Gastroesophageal sphincter (tissue), 4 donors: ENCODE measurements around the gene CCDC7. TPM values are rescaled to one million over a fixed set of nuclear protein-coding genes. Genes with fewer than 3 reads are reported as not detected.

Source experiments
- ATAC-seq: fragments of 150-250 bp; one replicate; pipeline ENCODE4 v1.9.1; 2016; ENCODE audit warnings: mild to moderate bottlenecking, moderate library complexity
- H3K27ac ChIP-seq, 4 donors: fragments of 200-600 bp; sonication (generic) in 3 of 4; 1 replicate in 3 of 4; 2 replicates in 1 of 4; pipeline ENCODE4 v1.5.1; 2016 to 2019
- H3K27me3 ChIP-seq: fragments of 200-600 bp; sonication (generic); one replicate; pipeline ENCODE4 v1.5.1; 2019
- H3K36me3 ChIP-seq, 2 donors: fragments of 200-600 bp; sonication (generic); one replicate each; pipeline ENCODE4 v1.5.1; 2019; ENCODE audit warnings: control low read depth in 1 of 2
- H3K4me1 ChIP-seq, 3 donors: fragments of 200-600 bp; sonication (generic); 1 replicate in 2 of 3; 2 replicates in 1 of 3; pipeline ENCODE4 v1.5.1; 2016 to 2019; ENCODE audit warnings: control low read depth in 2 of 3
- H3K4me3 ChIP-seq, 2 donors: fragments of 200-600 bp; sonication (generic); one replicate each; pipeline ENCODE4 v1.5.1; 2019; ENCODE audit warnings: mild to moderate bottlenecking in 1 of 2, moderate library complexity in 1 of 2
- H3K9me3 ChIP-seq, 3 donors: fragments of 200-600 bp; sonication (generic); one replicate each; pipeline ENCODE4 v1.5.1; 2017 to 2019; ENCODE audit warnings: control low read depth in 2 of 3
- EP300 ChIP-seq: sonication (generic); formaldehyde crosslinking; IDR thresholded peaks from one replicate; pipeline ENCODE4 v1.6.1; 2017; ENCODE audit warnings: antibody characterized with exemption, mild to moderate bottlenecking
- POLR2A ChIP-seq, 2 donors: fragments of 450-650 bp; IDR thresholded peaks; one replicate each; pipeline ENCODE4 v1.6.1; 2017; ENCODE audit warnings: antibody characterized with exemption in 2 of 2, mild to moderate bottlenecking in 2 of 2, moderate library complexity in 1 of 2
- POLR2AphosphoS5 ChIP-seq: sonication (generic); formaldehyde crosslinking; IDR thresholded peaks from one replicate; pipeline ENCODE4 v1.6.1; 2017; ENCODE audit warnings: antibody characterized with exemption
- WGBS, 2 donors: methylation state at CpG; one replicate each; pipeline ENCODE4 v1.1.5; 2018; ENCODE audit warnings: low coverage in 1 of 2; 5-methylcytosine and 5-hydroxymethylcytosine counted together
- total RNA-seq, 4 donors: library from RNA; depleted of rRNA; stranded (reverse); fragments of >200 nt; gene quantifications; one replicate each; pipeline ENCODE4 v1.1.0, GENCODE V29; 2016
- TF ChIP-seq, protein P1 (sequence below), 4 experiments: fragments of 200-600 bp in 2 of 4; fragments of 450-650 bp in 2 of 4; sonication (generic) in 1 of 4; IDR thresholded peaks; one replicate each; pipeline ENCODE4 v1.5.1; 2017 to 2019; ENCODE audit warnings: antibody characterized with exemption in 4 of 4, mild to moderate bottlenecking in 2 of 4, moderate library complexity in 2 of 4

The CCDC7 gene
- total RNA-seq, 4 donors from 2014 or later: 20.8 to 67.3 (median 36.0) TPM

DNA sequence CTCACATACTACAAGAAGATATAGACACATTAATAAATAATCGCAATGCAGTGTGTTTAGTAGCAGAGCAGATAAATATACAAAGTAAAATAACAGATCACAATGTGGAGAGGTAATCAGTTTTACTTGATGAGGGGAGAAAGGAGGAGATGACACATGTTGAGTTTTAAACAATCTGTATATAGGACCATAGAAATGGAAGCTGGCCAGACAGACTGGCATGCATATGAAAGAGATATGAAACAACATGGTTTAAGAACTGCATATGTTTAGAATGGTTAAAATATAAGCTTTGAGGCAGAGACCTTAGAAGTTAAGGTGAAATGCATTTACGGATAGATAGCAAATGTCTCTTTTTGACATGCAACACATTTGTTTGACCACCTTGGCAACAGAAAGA is 19.8 kb upstream of the CCDC7 start:
- H3K9me3 ChIP-seq: peaks cover 0 to 9% (median 0%) of the 10 kb centered on the region in 3 donors
- TF ChIP-seq POLR2AphosphoS5 (no peak), EP300 (no peak), POLR2A (IDR thresholded peaks at IDR 0.05) (no peak)
- TF ChIP-seq, protein P1, sequence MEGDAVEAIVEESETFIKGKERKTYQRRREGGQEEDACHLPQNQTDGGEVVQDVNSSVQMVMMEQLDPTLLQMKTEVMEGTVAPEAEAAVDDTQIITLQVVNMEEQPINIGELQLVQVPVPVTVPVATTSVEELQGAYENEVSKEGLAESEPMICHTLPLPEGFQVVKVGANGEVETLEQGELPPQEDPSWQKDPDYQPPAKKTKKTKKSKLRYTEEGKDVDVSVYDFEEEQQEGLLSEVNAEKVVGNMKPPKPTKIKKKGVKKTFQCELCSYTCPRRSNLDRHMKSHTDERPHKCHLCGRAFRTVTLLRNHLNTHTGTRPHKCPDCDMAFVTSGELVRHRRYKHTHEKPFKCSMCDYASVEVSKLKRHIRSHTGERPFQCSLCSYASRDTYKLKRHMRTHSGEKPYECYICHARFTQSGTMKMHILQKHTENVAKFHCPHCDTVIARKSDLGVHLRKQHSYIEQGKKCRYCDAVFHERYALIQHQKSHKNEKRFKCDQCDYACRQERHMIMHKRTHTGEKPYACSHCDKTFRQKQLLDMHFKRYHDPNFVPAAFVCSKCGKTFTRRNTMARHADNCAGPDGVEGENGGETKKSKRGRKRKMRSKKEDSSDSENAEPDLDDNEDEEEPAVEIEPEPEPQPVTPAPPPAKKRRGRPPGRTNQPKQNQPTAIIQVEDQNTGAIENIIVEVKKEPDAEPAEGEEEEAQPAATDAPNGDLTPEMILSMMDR (IDR thresholded peaks at IDR 0.05): no peak
- ATAC-seq: no peak
- H3K27ac ChIP-seq: no peak overlapping the region
- H3K4me3 ChIP-seq: no peak overlapping the region
- H3K4me1 ChIP-seq: no peaks in the 10 kb centered on the region
- WGBS, 2 donors: 71 to 100% methylated on average over 2 of the region's 2 CpGs
- H3K36me3 ChIP-seq: no peaks in the 10 kb centered on the region
- H3K27me3 ChIP-seq: no peaks in the 10 kb centered on the region

DNA sequence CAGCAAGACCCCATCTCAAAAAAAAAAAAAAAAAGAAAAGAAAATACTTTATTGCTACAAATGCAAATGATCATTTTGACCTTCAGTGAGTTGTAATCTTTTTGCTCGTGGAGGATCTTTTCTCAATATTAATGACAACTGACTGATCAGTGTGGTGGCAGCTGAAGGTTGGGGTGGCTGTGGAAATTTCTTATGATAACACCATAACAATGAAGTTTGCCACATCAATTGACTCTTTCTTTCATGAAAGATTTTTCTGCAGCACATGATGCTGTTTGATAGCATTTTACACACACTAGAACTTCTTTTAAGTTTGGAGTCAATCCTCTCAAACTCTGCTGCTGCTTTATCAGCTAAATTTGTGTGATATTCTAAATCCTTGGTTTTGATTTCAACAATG is 12.4 kb upstream of the CCDC7 start:
- ATAC-seq: no peak
- TF ChIP-seq, protein P1 (IDR thresholded peaks at IDR 0.05): no peak
- TF ChIP-seq POLR2A (IDR thresholded peaks at IDR 0.05): no peak
- no peak for TF ChIP-seq POLR2AphosphoS5
- no peak for TF ChIP-seq EP300
- WGBS, 2 donors: 67 to 92% methylated on average over 1 of the region's 1 CpG

DNA sequence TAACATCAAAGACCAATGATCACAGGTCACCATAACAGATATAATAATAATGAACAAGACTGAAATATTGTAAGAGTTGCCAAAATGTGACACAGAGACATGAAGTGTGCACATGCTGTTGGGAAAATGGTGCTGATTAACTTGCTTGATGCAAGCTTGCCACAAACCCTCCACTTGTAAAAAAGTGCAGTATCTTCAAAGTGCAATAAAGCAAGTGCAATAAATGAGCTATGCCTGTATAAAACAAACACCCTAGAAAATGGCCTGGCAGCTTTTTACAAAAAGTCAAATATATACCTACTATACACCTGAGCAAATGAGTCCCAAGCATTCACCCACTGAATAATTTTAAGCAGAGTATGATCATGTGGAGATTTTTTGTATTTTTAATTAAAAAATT is 9.7 kb upstream of the CCDC7 start:
- Histone ChIP-seq H3K36me3 (no peaks in the 10 kb centered on the region), H3K4me1 (no peaks in the 10 kb centered on the region), H3K9me3 (peaks cover 0 to 4% (median 0%) of the 10 kb centered on the region in 3 donors), H3K27ac (no peak overlapping the region), H3K4me3 (no peak overlapping the region), H3K27me3 (no peaks in the 10 kb centered on the region)
- ATAC-seq: no peak
- TF ChIP-seq, protein P1 (IDR thresholded peaks at IDR 0.05): no peak
- no peak for TF ChIP-seq POLR2A (IDR thresholded peaks at IDR 0.05)
- TF ChIP-seq EP300: no peak
- TF ChIP-seq POLR2AphosphoS5: no peak

More for the DNA sequence above, 12.4 kb upstream of the CCDC7 start:
- H3K4me1 ChIP-seq: no peaks in the 10 kb centered on the region
- H3K9me3 ChIP-seq: peaks cover 0 to 4% (median 0%) of the 10 kb centered on the region in 3 donors
- H3K27me3 ChIP-seq: no peaks in the 10 kb centered on the region
- no peak overlapping the region for H3K4me3 ChIP-seq
- H3K36me3 ChIP-seq: no peaks in the 10 kb centered on the region
- no peak overlapping the region for H3K27ac ChIP-seq

DNA sequence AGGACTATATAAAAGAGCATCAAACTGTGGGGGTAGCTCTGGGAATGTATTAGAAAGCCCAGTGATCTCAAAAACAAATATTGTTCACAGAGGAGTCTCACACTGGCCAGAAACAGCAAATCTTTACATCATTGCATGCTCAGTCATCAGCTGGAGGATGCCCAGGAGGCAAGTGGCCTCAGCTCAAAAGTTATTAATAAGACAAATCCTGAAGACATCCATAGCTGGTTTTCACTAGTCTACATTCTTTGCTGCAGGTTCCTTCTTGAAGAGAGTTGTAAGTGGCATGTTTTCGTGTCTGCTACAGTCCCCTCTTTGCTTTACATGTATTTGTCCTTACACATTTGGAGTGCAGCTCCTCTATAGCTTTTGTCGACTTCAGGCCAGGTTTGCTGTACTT is 8.6 kb upstream of the CCDC7 start:
- 78 to 100% methylated on average over 2 of the region's 2 CpGs for WGBS, 2 donors
- TF ChIP-seq EP300 (no peak), POLR2A (IDR thresholded peaks at IDR 0.05) (no peak), POLR2AphosphoS5 (no peak)
- TF ChIP-seq, protein P1 (IDR thresholded peaks at IDR 0.05): no peak
- Histone ChIP-seq H3K4me1 (no peaks in the 10 kb centered on the region), H3K36me3 (no peaks in the 10 kb centered on the region), H3K4me3 (no peak overlapping the region), H3K27ac (no peak overlapping the region), H3K9me3 (peaks cover 0 to 4% (median 0%) of the 10 kb centered on the region in 3 donors), H3K27me3 (no peaks in the 10 kb centered on the region)
- no peak for ATAC-seq

DNA sequence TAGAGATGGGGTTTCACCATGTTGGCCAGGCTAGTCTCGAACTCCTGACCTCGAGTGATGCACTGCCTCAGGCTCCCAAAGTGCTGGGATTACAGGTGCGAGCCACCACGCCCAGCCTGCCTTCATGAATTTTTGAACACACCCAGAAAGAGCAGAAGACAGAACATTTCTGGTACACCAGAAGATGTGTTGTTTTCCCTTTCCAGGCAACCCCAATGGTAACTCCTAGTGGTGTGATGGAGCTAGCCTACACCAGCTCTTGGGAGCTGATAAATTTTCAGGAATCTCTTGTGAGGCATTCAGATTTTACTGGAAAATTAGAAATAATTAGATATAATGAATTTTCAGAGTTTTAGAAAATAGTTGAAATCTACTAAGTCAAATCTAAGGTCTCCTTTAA is 904 bp upstream of the CCDC7 start:
- no peak for ATAC-seq
- H3K4me1 ChIP-seq: peaks cover 0 to 21% (median 2%) of the 10 kb centered on the region in 3 donors
- H3K36me3 ChIP-seq: no peaks in the 10 kb centered on the region
- no peaks in the 10 kb centered on the region for H3K27me3 ChIP-seq
- 100% methylated on average over 4 of the region's 4 CpGs; no CpG with 5 or more reads in 1 of the 2 donors for WGBS, 2 donors
- TF ChIP-seq EP300 (no peak), POLR2A (IDR thresholded peaks at IDR 0.05) (no peak), POLR2AphosphoS5 (no peak)
- TF ChIP-seq, protein P1 (IDR thresholded peaks at IDR 0.05): no peak
- H3K9me3 ChIP-seq: no peaks in the 10 kb centered on the region
- peak overlapping the region; percentile 71 to 95 for H3K4me3 ChIP-seq
- peak overlapping the region; percentile 94 to 96 (median 96) for H3K27ac ChIP-seq
